AG09319 (cell line): ENCODE data around the gene NSL1.

ENCODE experiments used
- DNase-seq: peaks from one replicate; pipeline ENCODE4 v3.0.0-alpha.2; 2010; ENCODE audit warnings: low read depth; ENCODE audit errors: extremely low read depth
- TF ChIP-seq, protein P1 (sequence below): IDR thresholded peaks from 2 replicates; pipeline ENCODE4 v1.5.1; 2011; ENCODE audit warnings: low read depth, mild to moderate bottlenecking, inconsistent platforms, low read length, moderate library complexity

The NSL1 gene

GRCh38 chr1:212825798-212826452, 34.3 kb upstream of the NSL1 start:
- TF ChIP-seq, protein P1, sequence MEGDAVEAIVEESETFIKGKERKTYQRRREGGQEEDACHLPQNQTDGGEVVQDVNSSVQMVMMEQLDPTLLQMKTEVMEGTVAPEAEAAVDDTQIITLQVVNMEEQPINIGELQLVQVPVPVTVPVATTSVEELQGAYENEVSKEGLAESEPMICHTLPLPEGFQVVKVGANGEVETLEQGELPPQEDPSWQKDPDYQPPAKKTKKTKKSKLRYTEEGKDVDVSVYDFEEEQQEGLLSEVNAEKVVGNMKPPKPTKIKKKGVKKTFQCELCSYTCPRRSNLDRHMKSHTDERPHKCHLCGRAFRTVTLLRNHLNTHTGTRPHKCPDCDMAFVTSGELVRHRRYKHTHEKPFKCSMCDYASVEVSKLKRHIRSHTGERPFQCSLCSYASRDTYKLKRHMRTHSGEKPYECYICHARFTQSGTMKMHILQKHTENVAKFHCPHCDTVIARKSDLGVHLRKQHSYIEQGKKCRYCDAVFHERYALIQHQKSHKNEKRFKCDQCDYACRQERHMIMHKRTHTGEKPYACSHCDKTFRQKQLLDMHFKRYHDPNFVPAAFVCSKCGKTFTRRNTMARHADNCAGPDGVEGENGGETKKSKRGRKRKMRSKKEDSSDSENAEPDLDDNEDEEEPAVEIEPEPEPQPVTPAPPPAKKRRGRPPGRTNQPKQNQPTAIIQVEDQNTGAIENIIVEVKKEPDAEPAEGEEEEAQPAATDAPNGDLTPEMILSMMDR = no peak
- no peak for DNase-seq

- TF ChIP-seq, protein P1 = no peak
Observed at GRCh38 chr1:212824201-212824600, 32.6 kb upstream of the NSL1 start.

GRCh38 chr1:212822956-212823355, 31.4 kb upstream of the NSL1 start:
- TF ChIP-seq, protein P1 = no peak
- no peak for DNase-seq

More at GRCh38 chr1:212824201-212824600, 32.6 kb upstream of the NSL1 start:
- DNase-seq = no peak

- TF ChIP-seq, protein P1 = no peak
- DNase-seq = no peak
Observed at GRCh38 chr1:212820969-212821368, 29.4 kb upstream of the NSL1 start.

- TF ChIP-seq, protein P1 = no peak
Observed at GRCh38 chr1:212819726-212820125, 28.1 kb upstream of the NSL1 start.

GRCh38 chr1:212816567-212817278, 25.1 kb upstream of the NSL1 start:
- no peak for DNase-seq
- TF ChIP-seq, protein P1 = no peak

More at GRCh38 chr1:212819726-212820125, 28.1 kb upstream of the NSL1 start:
- no peak for DNase-seq
